WTC11 (cell line): ENCODE data around the gene ARHGEF33. TPM values are rescaled to one million over a fixed set of nuclear protein-coding genes. Genes with fewer than 3 reads are reported as not detected.

Source experiments
- ATAC-seq: fragments of 200-7000 bp; cut with Tn5 transposase; 2 replicates; pipeline ENCODE4 v1.10.0; 2021; ENCODE audit warnings: mild to moderate bottlenecking, moderate library complexity
- CTCF ChIA-PET: fragments of 300-600 bp; sonication (Branson Sonifier 250); formaldehyde crosslinking; loops from one replicate; lab custom pipeline; 2021; ENCODE audit warnings: antibody characterized with exemption; lab: Charles Lee
- POLR2A ChIA-PET: fragments of 350-600 bp; sonication (Branson Sonifier 250); formaldehyde crosslinking; loops from one replicate; lab custom pipeline; 2021; ENCODE audit warnings: antibody characterized with exemption; lab: Charles Lee
- DNase-seq: peaks from one replicate; pipeline ENCODE4 v3.0.0; 2021; ENCODE audit warnings: low spot score
- H3K27ac Mint-ChIP-seq: 2 replicates; pipeline ENCODE4 v1.8.0; 2021; ENCODE audit warnings: mixed read lengths
- H3K27me3 Mint-ChIP-seq: 2 replicates; pipeline ENCODE4 v1.8.0; 2021; ENCODE audit warnings: low read depth, mild to moderate bottlenecking, moderate library complexity, mixed read lengths
- H3K36me3 Mint-ChIP-seq: 2 replicates; pipeline ENCODE4 v1.8.0; 2021; ENCODE audit warnings: mixed read lengths
- H3K4me1 Mint-ChIP-seq: 2 replicates; pipeline ENCODE4 v1.8.0; 2022; ENCODE audit warnings: mixed read lengths
- H3K4me3 Mint-ChIP-seq: 2 replicates; pipeline ENCODE4 v1.8.0; 2021; ENCODE audit warnings: mild to moderate bottlenecking, moderate library complexity, mixed read lengths
- H3K9me3 Mint-ChIP-seq: 2 replicates; pipeline ENCODE4 v1.8.0; 2021; ENCODE audit warnings: mixed read lengths
- ATF2 ChIP-seq: sonication (generic); formaldehyde crosslinking; IDR thresholded peaks from 2 replicates; pipeline ENCODE4 v1.8.1; 2022; ENCODE audit warnings: low read depth, missing genetic modification reagents, borderline replicate concordance
- ELF4 ChIP-seq: sonication (generic); formaldehyde crosslinking; IDR thresholded peaks from 2 replicates; pipeline ENCODE4 v1.8.1; 2022; ENCODE audit warnings: low read depth, mild to moderate bottlenecking, moderate library complexity, missing genetic modification reagents
- ESRRA ChIP-seq: sonication (generic); formaldehyde crosslinking; IDR thresholded peaks from 2 replicates; pipeline ENCODE4 v1.8.1; 2022; ENCODE audit warnings: mild to moderate bottlenecking, missing genetic modification reagents, borderline replicate concordance
- FOXP4 ChIP-seq: sonication (generic); formaldehyde crosslinking; IDR thresholded peaks from 2 replicates; pipeline ENCODE4 v1.8.0; 2022; ENCODE audit warnings: mild to moderate bottlenecking, missing genetic modification reagents
- GABPB1 ChIP-seq: sonication (generic); formaldehyde crosslinking; IDR thresholded peaks from 2 replicates; pipeline ENCODE4 v1.8.1; 2023; ENCODE audit warnings: mild to moderate bottlenecking, missing genetic modification reagents
- GRHL2 ChIP-seq: fragments of 250-450 bp; sonication (Bioruptor Pico); IDR thresholded peaks from 2 replicates; pipeline ENCODE4 v1.8.0; 2022; ENCODE audit warnings: mild to moderate bottlenecking, moderate library complexity; ENCODE audit not compliant: insufficient replicate concordance, severe bottlenecking
- HMGXB4 ChIP-seq: sonication (generic); formaldehyde crosslinking; IDR thresholded peaks from 2 replicates; pipeline ENCODE4 v1.8.1; 2023; ENCODE audit warnings: mild to moderate bottlenecking, moderate library complexity, missing genetic modification reagents
- IRF1 ChIP-seq: sonication (generic); formaldehyde crosslinking; IDR thresholded peaks from 2 replicates; pipeline ENCODE4 v1.8.0; 2023; ENCODE audit warnings: missing genetic modification reagents
- JAZF1 ChIP-seq: fragments of 250-450 bp; sonication (Bioruptor Pico); IDR thresholded peaks from 2 replicates; pipeline ENCODE4 v1.9.0; 2021; ENCODE audit warnings: moderate library complexity, mild to moderate bottlenecking, inconsistent platforms
- NFATC4 ChIP-seq: fragments of 250-450 bp; sonication (Bioruptor Pico); IDR thresholded peaks from 2 replicates; pipeline ENCODE4 v1.9.0; 2021; ENCODE audit warnings: mild to moderate bottlenecking
- PRDM15 ChIP-seq: sonication (generic); formaldehyde crosslinking; IDR thresholded peaks from 2 replicates; pipeline ENCODE4 v1.8.0; 2022; ENCODE audit warnings: missing genetic modification reagents
- SMAD4 ChIP-seq: sonication (generic); formaldehyde crosslinking; IDR thresholded peaks from 2 replicates; pipeline ENCODE4 v1.8.0; 2022; ENCODE audit warnings: mild to moderate bottlenecking, missing genetic modification reagents
- TCF7 ChIP-seq: sonication (generic); formaldehyde crosslinking; IDR thresholded peaks from 2 replicates; pipeline ENCODE4 v1.8.0; 2022; ENCODE audit warnings: mild to moderate bottlenecking, low read depth, missing genetic modification reagents, moderate library complexity
- USF2 ChIP-seq: sonication (generic); formaldehyde crosslinking; IDR thresholded peaks from 2 replicates; pipeline ENCODE4 v1.8.1; 2023; ENCODE audit warnings: mild to moderate bottlenecking, missing genetic modification reagents, moderate library complexity
- ZMAT4 ChIP-seq: fragments of 250-450 bp; sonication (Bioruptor Pico); IDR thresholded peaks from 2 replicates; pipeline ENCODE4 v1.9.0; 2021; ENCODE audit warnings: mild to moderate bottlenecking
- ZNF138 ChIP-seq: sonication (generic); formaldehyde crosslinking; conservative IDR thresholded peaks from 2 replicates; pipeline ENCODE4 v1.8.1; 2022; ENCODE audit warnings: mild to moderate bottlenecking, moderate library complexity, missing genetic modification reagents
- ZNF232 ChIP-seq: sonication (generic); formaldehyde crosslinking; IDR thresholded peaks from 2 replicates; pipeline ENCODE4 v1.8.0; 2022; ENCODE audit warnings: mild to moderate bottlenecking, missing genetic modification reagents
- total RNA-seq: library from RNA; stranded (reverse); gene quantifications from 3 replicates; pipeline ENCODE4 v1.2.3, GENCODE V29; 2021

Gene ARHGEF33
- total RNA-seq, 1 experiment from 2014 or later = 0.42 TPM

GRCh38 chr2:38977047-38977446 lies 87.4 kb downstream of the ARHGEF33 start:
- Mint-ChIP-seq H3K27me3 (no peaks in the 10 kb centered on the region), H3K4me1 (peaks cover 19% of the 10 kb centered on the region), H3K4me3 (no peak overlapping the region), H3K9me3 (no peaks in the 10 kb centered on the region), H3K36me3 (no peaks in the 10 kb centered on the region), H3K27ac (no peak overlapping the region)
- CTCF ChIA-PET = no interaction called here
- TF ChIP-seq ELF4 (no peak), ESRRA (CRISPR knock-in tag) (no peak), ZNF232 (CRISPR knock-in tag) (no peak), JAZF1 (CRISPR knock-in tag) (no peak), GRHL2 (CRISPR knock-in tag) (no peak), SMAD4 (CRISPR knock-in tag) (no peak), IRF1 (CRISPR knock-in tag) (no peak), FOXP4 (no peak), PRDM15 (no peak), ZNF138 (CRISPR knock-in tag) (no peak), GABPB1 (no peak), USF2 (CRISPR knock-in tag) (no peak), HMGXB4 (CRISPR knock-in tag) (no peak)
- POLR2A ChIA-PET = no interaction called here
- DNase-seq (no peak), ATAC-seq (no peak)

- Mint-ChIP-seq H3K27me3 (no peaks in the 10 kb centered on the region), H3K4me3 (no peak overlapping the region), H3K36me3 (no peaks in the 10 kb centered on the region), H3K4me1 (peaks cover 29% of the 10 kb centered on the region), H3K9me3 (no peaks in the 10 kb centered on the region), H3K27ac (no peak overlapping the region)
- no peak; the same call in 1 of the 2 replicates for ATAC-seq
- DNase-seq = no peak
- no peak for TF ChIP-seq TCF7
- no peak for TF ChIP-seq ZMAT4
- TF ChIP-seq ATF2 (CRISPR knock-in tag) = no peak
- TF ChIP-seq GRHL2 (CRISPR knock-in tag) = no peak
- no peak for TF ChIP-seq NFATC4
- TF ChIP-seq FOXP4 = no peak
- ChIA-PET CTCF (interaction anchor here (0.8 to 2.1 kb wide), 2 partner anchors 31 kb away, joined by 3 to 10 read pairs; no protein-coding TSS in a partner anchor), POLR2A (no interaction called here)
Observed at GRCh38 chr2:38978296-38978903, 88.7 kb downstream of the ARHGEF33 start.
